NCI-H510A treated with DMSO at 0.1 percent for 48 hours (cell line): Measurements from ENCODE around the gene RIPOR2.
"Not testable (repeated sequence)": the region's sequence is repeated elsewhere in the genome, so short reads cannot be mapped to it uniquely, and the experiment has no call there.

ENCODE experiments used
- DNase-seq: peaks from one replicate; lab custom pipeline; 2025; lab: John Stamatoyannopoulos, UW

The RIPOR2 gene

GRCh38 chr6:24905483-24905882 lies 30.3 kb downstream of the RIPOR2 start:
- no peak for DNase-seq

DNA sequence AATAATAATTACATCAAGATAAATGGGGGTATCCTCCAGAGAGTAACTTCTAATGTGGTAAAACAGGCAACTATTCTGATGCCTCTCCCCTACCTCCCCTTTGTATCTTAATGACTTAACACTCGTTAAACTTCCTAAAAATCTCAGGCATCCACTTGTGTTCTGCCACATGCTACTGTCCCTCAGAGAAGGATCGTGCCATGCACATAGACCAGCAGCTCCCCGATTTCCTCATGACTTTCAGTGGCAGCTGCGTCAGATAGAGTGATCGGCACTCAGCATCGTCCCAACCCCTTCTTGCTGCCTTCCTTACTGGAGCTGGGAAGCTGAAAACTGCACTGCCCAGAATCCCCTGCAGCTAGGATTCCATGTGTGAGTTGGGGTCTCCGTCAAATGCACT lies 32.1 kb downstream of the RIPOR2 start:
- DNase-seq: no peak

DNA sequence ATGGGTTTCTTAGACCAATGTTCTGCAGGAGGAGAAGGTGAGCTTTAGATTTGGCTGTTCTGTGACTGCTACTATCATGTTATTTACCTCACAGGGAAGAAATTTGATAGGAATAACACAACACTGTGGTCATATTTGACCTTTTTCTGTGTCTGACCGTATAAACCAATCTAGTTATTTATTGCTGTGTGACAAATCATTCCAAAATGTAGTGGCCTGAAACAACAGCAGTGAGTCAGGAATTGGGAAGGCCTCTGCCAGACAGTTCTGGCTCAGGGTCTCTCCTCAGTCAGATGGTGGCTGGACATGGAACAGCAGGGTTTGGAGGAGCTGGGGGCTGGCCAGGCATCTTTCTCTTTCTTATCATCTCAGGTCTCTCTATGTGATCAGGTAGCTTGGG lies 33.0 kb downstream of the RIPOR2 start:
- no peak for DNase-seq

GRCh38 chr6:24901698-24902328 lies 33.9 kb downstream of the RIPOR2 start:
- no peak for DNase-seq

GRCh38 chr6:24900917-24901697 lies 34.7 kb downstream of the RIPOR2 start:
- no peak for DNase-seq

DNA sequence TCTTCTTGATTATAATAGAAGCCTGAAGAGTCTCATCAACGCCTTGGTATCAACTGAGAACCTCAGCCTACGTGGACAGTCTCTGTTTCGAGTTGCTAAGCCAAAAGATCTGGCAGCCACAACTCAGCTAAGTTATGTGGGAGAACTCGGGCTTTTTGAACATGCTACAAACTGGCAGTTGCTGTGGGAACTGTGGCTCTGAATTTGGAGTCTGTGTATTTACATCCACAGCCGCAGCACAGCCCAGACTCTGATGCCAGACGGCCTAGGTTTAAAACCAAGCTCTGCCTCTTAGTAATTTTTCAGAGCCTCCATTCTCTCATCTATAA lies 35.8 kb downstream of the RIPOR2 start:
- no peak for DNase-seq

DNA sequence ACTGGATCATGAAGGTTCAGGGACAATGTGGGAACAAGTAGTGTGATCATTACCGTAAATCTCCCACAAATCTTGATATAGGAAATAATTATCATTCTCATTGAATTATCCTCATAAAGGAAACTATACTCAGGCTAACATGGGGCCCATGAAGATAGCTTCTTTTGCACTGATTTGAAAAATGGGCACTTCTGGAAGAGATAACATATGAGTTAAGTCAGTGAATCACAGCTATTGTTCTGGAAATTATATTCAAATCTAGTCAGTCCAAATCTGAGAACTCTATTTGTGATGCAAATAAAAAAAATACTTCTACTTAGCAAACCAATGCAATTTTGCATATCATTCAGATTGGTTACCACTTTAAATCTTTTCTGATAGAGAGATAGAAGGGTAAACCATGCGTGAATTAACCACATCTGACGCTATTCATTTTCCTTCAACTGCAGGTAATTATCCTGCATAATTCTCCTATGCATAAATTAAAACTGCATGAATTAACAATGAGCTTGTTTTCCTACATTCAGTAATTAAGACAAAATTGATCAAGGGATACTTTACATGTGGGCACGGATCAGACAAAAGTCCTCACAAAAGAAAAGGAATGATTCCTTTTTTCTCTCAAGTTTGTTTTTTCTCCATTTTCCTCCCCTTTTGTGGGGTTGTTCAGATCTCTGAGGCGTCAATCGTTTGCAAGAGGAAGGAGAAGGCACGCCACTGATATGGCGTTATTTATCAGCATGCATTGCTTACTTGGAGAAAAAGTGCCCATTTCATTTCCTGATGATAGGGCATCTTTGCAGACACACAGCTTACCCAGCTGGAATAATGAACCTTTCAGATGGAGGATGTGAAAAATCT lies 36.4 kb downstream of the RIPOR2 start:
- no peak for DNase-seq

DNA sequence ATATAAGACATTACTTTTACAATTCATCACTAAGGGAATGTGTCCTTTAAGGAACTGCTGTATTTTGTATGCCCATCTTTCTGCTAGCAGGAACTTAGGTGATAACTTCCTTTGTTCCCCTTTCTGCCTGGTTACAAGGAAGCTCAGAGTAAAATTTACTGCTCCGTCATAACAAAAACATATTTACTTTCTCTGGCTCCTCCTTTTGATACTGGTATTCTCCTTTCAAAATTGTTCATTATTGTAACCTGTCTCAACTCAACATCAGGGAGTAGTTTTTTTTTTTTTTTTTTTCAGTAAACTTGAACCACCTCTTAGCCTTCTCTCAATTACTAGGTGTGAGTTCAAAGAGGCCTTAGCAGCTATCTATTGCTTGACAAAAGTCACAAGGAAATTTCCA lies 37.1 kb downstream of the RIPOR2 start:
- no peak for DNase-seq

- DNase-seq: no peak
Measured at GRCh38 chr6:24897186-24897585, 38.6 kb downstream of the RIPOR2 start.

- DNase-seq: no peak
Measured at GRCh38 chr6:24893342-24893850, 42.4 kb downstream of the RIPOR2 start.

DNA sequence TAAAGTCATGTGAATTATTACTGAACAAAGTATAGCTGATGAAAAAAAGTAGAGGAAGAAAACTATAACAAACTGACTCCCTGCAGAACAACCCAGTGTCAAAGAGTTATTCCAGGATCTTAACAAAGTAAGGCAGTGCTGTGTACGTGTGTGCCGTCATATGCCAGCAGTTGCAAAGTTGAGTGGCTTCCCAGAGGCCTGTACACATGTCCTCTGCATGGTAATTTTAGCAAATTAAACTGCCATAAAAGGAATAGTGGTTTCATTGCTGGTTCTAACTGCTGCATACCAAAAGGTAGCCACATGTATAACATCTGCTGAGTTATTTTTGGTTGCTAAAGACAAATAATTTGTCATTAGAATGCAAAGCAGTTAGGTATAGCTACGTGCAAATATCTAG lies 44.8 kb downstream of the RIPOR2 start:
- DNase-seq: no peak

- DNase-seq: no peak
Measured at GRCh38 chr6:24890471-24890870, 45.3 kb downstream of the RIPOR2 start.

DNA sequence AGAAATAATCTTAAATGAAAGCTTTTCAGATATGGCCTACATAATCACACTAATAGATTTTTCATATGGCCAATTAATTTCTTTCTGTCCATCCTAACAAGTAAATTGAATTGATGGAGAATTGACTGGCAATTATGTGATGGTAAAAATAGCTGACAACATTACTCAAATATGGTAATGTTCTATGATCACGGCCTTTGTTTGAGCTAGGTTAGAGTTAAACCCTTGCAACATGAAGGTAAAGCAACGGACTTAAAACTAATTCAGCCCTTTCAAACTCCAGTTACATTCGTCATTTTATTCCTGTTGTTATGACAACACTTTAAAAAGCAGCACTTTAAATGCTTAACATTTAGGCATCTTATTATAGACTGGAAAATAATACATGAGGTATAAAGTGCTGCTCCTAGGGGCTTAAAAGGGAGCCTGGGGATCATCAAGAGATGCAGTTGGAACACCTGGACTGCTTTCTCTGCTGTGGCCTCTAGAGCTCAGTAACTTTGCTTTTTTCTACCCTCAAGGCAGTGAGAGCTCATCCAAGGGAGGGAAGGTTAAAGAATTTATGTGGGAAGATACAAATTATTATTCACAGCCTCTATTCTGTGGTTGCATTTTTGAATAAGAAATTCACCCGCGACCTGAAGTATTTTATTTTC lies 46.9 kb downstream of the RIPOR2 start:
- no peak for DNase-seq

DNA sequence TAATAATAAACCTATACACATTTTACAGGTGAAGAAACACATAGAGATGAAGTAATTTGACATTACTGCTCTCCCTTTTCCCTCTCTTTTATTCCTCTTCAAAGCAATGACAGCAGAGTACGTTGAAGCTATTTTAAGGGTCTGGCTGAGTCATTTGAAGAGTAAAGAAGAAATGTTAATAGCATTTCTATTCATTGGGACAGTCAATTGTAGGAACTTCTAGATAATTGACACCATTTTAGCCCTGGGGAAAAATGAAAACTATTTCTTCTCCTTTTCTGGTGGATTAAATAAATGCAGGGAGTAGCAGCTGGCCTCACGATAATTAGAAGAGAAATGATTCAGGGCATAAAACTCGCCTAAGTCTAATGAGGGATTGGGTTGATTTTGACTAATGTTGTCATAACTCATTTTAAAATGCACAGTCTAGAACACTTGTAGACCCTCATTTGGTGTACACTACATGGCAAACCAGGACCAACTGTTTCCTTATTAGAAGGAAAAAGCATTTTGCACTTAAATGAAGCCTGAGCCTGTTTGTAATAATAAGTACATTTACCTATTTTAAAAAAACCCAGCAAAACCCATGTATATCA lies 48.1 kb downstream of the RIPOR2 start:
- DNase-seq: no peak

DNA sequence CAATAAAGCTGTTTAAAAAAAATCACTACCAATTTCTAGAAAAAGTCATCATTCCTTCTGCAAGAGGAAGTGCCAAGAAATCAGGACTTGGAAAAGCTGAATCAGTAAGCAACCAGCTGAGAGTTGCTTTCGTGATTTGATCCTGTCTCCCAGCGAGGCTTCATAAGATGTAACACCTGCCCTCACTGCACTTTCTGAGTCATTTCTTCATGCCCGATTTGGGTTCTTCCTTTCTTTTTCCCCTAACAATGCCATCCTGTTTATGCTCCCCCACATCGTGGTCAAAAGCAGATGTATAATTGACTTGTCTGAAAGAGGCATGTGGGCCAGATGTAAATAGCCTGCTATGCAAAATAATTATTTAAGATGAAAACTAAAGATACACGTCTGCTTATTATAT lies 52.1 kb downstream of the RIPOR2 start:
- no peak for DNase-seq

GRCh38 chr6:24882835-24883555 lies 52.8 kb downstream of the RIPOR2 start:
- no peak for DNase-seq

GRCh38 chr6:24882295-24882694 lies 53.5 kb downstream of the RIPOR2 start:
- no peak for DNase-seq

- no peak for DNase-seq
Measured at GRCh38 chr6:24881376-24881775, 54.4 kb downstream of the RIPOR2 start.

DNA sequence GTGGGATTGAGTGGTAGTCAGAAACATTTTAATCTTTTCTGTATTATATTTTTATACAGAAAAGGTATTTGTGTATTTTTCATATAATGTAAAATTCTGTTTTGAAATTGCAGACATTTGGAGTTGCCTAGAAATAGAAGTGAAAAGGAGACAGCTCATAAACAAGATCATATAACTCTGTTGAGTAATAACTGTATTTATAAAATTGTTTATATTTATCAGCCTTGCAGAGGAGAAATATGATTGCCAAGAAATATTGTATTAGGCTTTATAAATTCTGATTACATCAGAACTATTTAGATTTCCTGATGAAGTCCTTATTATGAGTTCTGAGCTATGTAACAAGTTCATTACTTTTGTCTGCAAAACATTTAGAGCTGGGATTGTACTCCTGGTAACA lies 55.3 kb downstream of the RIPOR2 start:
- DNase-seq: no peak

- no peak for DNase-seq
Measured at GRCh38 chr6:24879351-24879750, 56.4 kb downstream of the RIPOR2 start.

DNA sequence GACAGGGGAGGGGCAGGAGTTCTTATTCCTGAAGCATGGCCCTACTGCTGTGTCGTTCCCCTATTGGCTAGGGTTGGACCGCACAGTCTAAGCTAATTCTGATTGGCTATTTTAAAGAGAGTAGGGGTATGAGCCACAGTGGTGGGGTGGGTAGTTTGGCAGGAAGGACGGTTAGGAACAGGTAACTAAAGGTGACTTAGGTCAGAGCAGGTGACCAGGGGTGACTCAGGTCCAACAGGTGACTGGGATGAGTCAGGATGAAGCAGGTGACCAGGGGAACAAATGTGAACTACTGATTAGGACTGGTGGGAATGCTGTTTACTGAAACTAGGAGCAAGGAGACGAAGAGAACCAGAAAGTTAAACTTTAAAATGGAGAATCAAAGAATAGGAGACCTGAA lies 58.0 kb downstream of the RIPOR2 start:
- DNase-seq: not testable (repeated sequence)
